Thyroid gland (tissue), 4 donors: ENCODE results near the gene RPTOR. TPM values are rescaled to one million over a fixed set of nuclear protein-coding genes. Genes with fewer than 3 reads are reported as not detected.

Source experiments
- DNase-seq, 2 donors: peaks; one replicate each; pipeline ENCODE4 v3.0.0-alpha.2; 2019
- H3K27ac ChIP-seq, 3 donors: fragments of 200-600 bp; sonication (generic); 1 replicate in 2 of 3; 2 replicates in 1 of 3; pipeline ENCODE4 v1.5.1; 2016 to 2019; ENCODE audit warnings: mild to moderate bottlenecking in 1 of 3, moderate library complexity in 1 of 3
- H3K27me3 ChIP-seq: fragments of 200-600 bp; sonication (generic); one replicate; pipeline ENCODE4 v1.5.1; 2019
- H3K36me3 ChIP-seq, 2 donors: fragments of 200-600 bp; sonication (generic); one replicate each; pipeline ENCODE4 v1.5.1; 2016 to 2019
- H3K4me1 ChIP-seq, 2 donors: fragments of 200-600 bp; sonication (generic); one replicate each; pipeline ENCODE4 v1.5.1; 2017 to 2019
- H3K4me3 ChIP-seq, 3 donors: fragments of 200-600 bp; sonication (generic); replicated peaks in 1 of 3; 1 replicate in 2 of 3; 2 replicates in 1 of 3; pipeline ENCODE4 v1.5.1; 2016; ENCODE audit warnings: mild to moderate bottlenecking in 1 of 3
- H3K9me3 ChIP-seq: fragments of 200-600 bp; sonication (generic); one replicate; pipeline ENCODE4 v1.5.1; 2017
- CTCF ChIP-seq, 6 experiments: fragments of 200-600 bp in 3 of 6; fragments of 450-650 bp in 3 of 6; sonication (generic) in 3 of 6; IDR thresholded peaks; one replicate each; pipeline ENCODE4 v1.5.1; 2016 to 2019; ENCODE audit warnings: antibody characterized with exemption in 6 of 6, mild to moderate bottlenecking in 2 of 6, inconsistent platforms in 1 of 6, moderate library complexity in 1 of 6
- POLR2A ChIP-seq, 2 donors: fragments of 450-650 bp; IDR thresholded peaks; one replicate each; pipeline ENCODE4 v1.6.1; 2017; ENCODE audit warnings: antibody characterized with exemption in 2 of 2, mild to moderate bottlenecking in 2 of 2, moderate library complexity in 1 of 2
- WGBS, 2 donors: methylation state at CpG; one replicate each; pipeline ENCODE4 v1.1.5; 2017; 5-methylcytosine and 5-hydroxymethylcytosine counted together
- intact Hi-C: fragments of 100-400 bp; cut with DNase I; formaldehyde crosslinking; loops from one replicate; pipeline ENCODE4 v1.15.1; 2023
- total RNA-seq, 4 donors: library from RNA; depleted of rRNA; stranded (reverse); fragments of >200 nt; gene quantifications; one replicate each; pipeline ENCODE4 v1.2.3, GENCODE V29; 2016

Gene RPTOR
- total RNA-seq, 4 donors from 2014 or later: 24.2 to 58.1 (median 34.5) TPM

DNA sequence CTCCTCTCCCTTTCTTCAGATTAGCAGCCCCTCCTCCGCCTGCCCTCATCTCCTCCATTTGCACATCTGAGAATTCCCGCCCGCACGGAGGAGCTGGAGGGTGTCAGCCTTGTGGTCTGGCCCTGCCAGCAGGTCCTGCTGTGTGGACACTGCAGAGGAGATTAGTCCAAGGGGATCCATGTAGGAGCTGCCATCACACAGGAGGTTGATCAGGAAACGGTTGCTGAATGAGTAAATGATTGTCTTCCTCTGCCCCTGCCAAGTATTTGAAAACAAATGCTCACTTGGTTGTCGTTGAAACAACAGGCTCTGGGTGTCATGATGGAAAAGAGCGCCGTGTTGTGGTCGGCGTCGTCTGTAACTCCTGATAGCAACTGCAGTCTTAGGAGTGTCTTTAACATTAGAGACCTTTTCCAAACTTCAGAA is 383.2 kb downstream of the RPTOR start:
- no peak overlapping the region for H3K27ac ChIP-seq
- no peaks in the 10 kb centered on the region for H3K9me3 ChIP-seq
- 62 to 71% methylated on average over 11 of the region's 11 CpGs for WGBS, 2 donors
- intact Hi-C loops: no loop called here
- H3K4me3 ChIP-seq: no peak overlapping the region
- H3K36me3 ChIP-seq: peaks cover 8 to 15% of the 10 kb centered on the region in 2 donors
- TF ChIP-seq POLR2A (IDR thresholded peaks at IDR 0.05) (no peak), CTCF (IDR thresholded peaks at IDR 0.05) (no peak)
- DNase-seq: no peak
- no peaks in the 10 kb centered on the region for H3K27me3 ChIP-seq
- no peaks in the 10 kb centered on the region for H3K4me1 ChIP-seq

DNA sequence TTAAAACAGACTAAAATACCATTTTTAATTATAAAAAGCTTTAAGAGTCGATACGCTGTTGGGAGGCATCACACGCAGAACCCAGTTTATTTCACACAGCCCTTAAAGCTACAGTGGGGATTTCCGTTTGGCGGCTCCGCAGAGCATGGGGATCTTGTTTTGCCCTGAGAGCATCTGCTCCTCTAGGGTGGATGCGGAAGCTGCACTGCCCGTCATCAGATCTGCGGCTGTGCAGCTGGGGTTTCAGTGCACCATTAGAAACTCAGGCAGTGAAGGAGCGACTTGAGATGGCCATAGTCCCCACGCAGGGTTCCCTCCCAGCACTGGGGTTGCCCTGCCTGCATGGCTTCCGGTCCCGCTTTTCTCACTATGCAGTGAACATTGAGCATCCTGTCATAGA is 384.8 kb downstream of the RPTOR start:
- WGBS, 2 donors: 97% methylated on average over 13 of the region's 13 CpGs
- Histone ChIP-seq H3K4me3 (no peak overlapping the region), H3K27me3 (no peaks in the 10 kb centered on the region), H3K4me1 (no peaks in the 10 kb centered on the region), H3K27ac (no peak overlapping the region), H3K36me3 (peaks cover 7 to 8% of the 10 kb centered on the region in 2 donors), H3K9me3 (no peaks in the 10 kb centered on the region)
- no peak for DNase-seq
- intact Hi-C loops: no loop called here
- TF ChIP-seq CTCF (IDR thresholded peaks at IDR 0.05): no peak

DNA sequence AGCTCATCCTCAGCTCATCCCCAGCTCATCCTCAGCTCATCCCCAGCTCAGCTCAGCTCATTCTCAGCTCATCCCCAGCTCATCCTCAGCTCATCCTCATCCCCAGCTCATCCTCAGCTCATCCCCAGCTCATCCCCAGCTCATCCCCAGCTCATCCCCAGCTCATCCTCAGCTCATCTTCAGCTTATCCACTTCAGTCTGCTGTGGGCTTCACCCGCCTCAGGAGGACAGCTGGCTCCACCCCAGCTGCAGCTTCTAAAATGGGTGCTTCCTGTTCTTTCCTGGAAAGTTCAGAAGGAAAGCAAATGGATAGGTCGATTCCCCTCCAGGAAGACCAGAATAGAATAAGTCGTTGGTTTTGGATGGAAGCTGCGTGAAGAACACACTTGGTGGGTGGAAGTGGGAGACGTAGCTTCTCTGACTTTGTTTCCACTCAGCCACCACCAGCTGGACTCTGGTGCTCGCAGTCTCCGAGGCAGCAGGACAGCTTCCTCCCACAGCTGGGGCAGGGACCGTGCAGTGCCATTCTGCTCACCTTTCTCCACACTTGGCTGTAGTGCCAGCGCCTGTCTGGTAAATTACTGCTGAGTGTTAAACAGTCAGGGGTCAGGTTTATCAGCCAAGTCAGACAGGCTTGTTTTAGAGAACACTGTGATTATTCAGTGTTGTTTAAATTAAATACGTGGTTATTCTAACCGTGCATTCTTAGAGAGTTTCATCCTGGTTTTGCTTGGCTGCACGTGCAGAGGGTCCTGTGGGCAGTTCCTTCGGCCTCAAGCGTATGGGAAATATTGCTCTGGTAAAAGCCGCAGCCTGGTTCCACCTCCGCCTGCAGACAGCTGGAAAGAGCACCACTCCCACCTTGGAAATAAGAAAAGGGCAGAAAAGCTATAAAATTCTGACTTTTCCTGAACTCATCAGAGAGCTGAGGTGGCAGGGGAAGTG is 386.0 kb downstream of the RPTOR start:
- TF ChIP-seq POLR2A (IDR thresholded peaks at IDR 0.05): no peak
- TF ChIP-seq CTCF (IDR thresholded peaks at IDR 0.05): no peak
- DNase-seq: no peak

GRCh38 chr17:80931421-80932265 is 387.0 kb downstream of the RPTOR start:
- Histone ChIP-seq H3K36me3 (no peaks in the 10 kb centered on the region), H3K27ac (no peak overlapping the region), H3K4me1 (no peaks in the 10 kb centered on the region), H3K27me3 (no peaks in the 10 kb centered on the region), H3K9me3 (no peaks in the 10 kb centered on the region), H3K4me3 (no peak overlapping the region)
- no peak for DNase-seq
- TF ChIP-seq POLR2A (IDR thresholded peaks at IDR 0.05) (no peak), CTCF (IDR thresholded peaks at IDR 0.05) (no peak)
- WGBS, 2 donors: 79 to 84% methylated on average over 10 to 11 of the region's 13 CpGs
- intact Hi-C loops: no loop called here

More for the DNA sequence above, 386.0 kb downstream of the RPTOR start:
- H3K27me3 ChIP-seq: no peaks in the 10 kb centered on the region
- intact Hi-C loops: no loop called here
- H3K9me3 ChIP-seq: no peaks in the 10 kb centered on the region
- no peaks in the 10 kb centered on the region for H3K36me3 ChIP-seq
- no peaks in the 10 kb centered on the region for H3K4me1 ChIP-seq
- no peak overlapping the region for H3K4me3 ChIP-seq
- H3K27ac ChIP-seq: no peak overlapping the region
- WGBS, 2 donors: 73 to 82% methylated on average over 16 of the region's 16 CpGs
